ENCODE data around the gene TNRC6B.

Gene TNRC6B

DNA sequence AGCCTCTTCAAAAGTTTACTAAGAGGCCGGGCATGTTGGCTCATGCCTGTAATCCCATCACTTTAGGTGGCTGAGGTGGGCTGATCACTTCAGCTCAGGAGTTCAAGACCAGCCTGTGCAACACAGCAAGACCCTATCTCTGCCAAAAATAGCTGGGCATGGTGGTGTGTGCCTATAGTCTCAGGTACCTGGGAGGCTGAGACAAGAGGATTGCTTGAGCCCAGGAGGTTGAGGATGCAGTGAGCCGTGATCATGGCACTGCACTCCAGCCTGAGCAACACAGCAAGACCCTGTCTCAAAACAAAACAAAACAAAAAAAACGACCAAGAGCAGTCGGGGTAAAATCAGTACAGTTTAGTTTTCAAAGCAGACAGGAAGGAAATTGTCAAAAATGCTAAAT lies 163.9 kb downstream of the TNRC6B start:
- Histone ChIP-seq H3K27me3 (ENCODE audit: insufficient read depth, poor library complexity, severe bottlenecking) (no peaks in the 10 kb centered on the region), H3K27ac (replicated peaks) (no peak overlapping the region), H3K4me3 (replicated peaks; ENCODE audit: insufficient read depth, low read length) (no peak overlapping the region)
- no peak for DNase-seq (ENCODE audit: low read depth in 1 of 2, low spot score in 1 of 2)
- TF ChIP-seq, protein P1, sequence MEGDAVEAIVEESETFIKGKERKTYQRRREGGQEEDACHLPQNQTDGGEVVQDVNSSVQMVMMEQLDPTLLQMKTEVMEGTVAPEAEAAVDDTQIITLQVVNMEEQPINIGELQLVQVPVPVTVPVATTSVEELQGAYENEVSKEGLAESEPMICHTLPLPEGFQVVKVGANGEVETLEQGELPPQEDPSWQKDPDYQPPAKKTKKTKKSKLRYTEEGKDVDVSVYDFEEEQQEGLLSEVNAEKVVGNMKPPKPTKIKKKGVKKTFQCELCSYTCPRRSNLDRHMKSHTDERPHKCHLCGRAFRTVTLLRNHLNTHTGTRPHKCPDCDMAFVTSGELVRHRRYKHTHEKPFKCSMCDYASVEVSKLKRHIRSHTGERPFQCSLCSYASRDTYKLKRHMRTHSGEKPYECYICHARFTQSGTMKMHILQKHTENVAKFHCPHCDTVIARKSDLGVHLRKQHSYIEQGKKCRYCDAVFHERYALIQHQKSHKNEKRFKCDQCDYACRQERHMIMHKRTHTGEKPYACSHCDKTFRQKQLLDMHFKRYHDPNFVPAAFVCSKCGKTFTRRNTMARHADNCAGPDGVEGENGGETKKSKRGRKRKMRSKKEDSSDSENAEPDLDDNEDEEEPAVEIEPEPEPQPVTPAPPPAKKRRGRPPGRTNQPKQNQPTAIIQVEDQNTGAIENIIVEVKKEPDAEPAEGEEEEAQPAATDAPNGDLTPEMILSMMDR (IDR thresholded peaks at IDR 0.05; ENCODE audit: insufficient read depth, low read length), result no peak
- TF ChIP-seq POLR2AphosphoS5 (IDR thresholded peaks at IDR 0.05; ENCODE audit: low read depth) (no peak), GABPA (IDR thresholded peaks at IDR 0.05; ENCODE audit: low read depth) (no peak), SPI1 (IDR thresholded peaks at IDR 0.05; ENCODE audit: borderline replicate concordance, low read depth) (no peak)
- TF ChIP-seq, protein P2, sequence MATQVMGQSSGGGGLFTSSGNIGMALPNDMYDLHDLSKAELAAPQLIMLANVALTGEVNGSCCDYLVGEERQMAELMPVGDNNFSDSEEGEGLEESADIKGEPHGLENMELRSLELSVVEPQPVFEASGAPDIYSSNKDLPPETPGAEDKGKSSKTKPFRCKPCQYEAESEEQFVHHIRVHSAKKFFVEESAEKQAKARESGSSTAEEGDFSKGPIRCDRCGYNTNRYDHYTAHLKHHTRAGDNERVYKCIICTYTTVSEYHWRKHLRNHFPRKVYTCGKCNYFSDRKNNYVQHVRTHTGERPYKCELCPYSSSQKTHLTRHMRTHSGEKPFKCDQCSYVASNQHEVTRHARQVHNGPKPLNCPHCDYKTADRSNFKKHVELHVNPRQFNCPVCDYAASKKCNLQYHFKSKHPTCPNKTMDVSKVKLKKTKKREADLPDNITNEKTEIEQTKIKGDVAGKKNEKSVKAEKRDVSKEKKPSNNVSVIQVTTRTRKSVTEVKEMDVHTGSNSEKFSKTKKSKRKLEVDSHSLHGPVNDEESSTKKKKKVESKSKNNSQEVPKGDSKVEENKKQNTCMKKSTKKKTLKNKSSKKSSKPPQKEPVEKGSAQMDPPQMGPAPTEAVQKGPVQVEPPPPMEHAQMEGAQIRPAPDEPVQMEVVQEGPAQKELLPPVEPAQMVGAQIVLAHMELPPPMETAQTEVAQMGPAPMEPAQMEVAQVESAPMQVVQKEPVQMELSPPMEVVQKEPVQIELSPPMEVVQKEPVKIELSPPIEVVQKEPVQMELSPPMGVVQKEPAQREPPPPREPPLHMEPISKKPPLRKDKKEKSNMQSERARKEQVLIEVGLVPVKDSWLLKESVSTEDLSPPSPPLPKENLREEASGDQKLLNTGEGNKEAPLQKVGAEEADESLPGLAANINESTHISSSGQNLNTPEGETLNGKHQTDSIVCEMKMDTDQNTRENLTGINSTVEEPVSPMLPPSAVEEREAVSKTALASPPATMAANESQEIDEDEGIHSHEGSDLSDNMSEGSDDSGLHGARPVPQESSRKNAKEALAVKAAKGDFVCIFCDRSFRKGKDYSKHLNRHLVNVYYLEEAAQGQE (IDR thresholded peaks at IDR 0.05; ENCODE audit: insufficient replicate concordance, low read depth), result no peak

DNA sequence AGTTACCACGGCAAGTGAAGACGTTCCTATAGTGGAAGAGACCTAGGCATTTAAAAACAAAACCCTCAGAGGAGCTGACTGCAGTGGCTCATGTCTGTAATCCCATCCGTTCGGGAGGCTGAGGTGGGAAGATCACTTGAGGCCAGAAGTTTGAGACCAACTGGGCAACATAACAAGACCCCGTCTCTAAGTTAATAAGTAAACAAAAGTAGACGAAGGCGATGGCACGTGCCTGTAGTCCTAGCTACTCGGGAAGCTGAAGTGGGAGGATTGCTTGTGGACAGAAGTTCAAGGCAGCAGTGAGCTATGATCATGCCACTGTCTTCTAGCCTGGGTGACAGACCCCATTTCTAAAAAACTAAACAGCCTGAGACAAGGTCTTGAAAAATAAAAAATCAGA lies 164.8 kb downstream of the TNRC6B start:
- DNase-seq (ENCODE audit: low read depth in 1 of 2, low spot score in 1 of 2), result no peak
- TF ChIP-seq POLR2AphosphoS5 (IDR thresholded peaks at IDR 0.05; ENCODE audit: low read depth) (no peak), SPI1 (IDR thresholded peaks at IDR 0.05; ENCODE audit: borderline replicate concordance, low read depth) (no peak), GABPA (IDR thresholded peaks at IDR 0.05; ENCODE audit: low read depth) (no peak)
- TF ChIP-seq, protein P2 (IDR thresholded peaks at IDR 0.05; ENCODE audit: insufficient replicate concordance, low read depth), result no peak
- TF ChIP-seq, protein P1 (IDR thresholded peaks at IDR 0.05; ENCODE audit: insufficient read depth, low read length), result no peak
- Histone ChIP-seq H3K27ac (replicated peaks) (no peak overlapping the region), H3K27me3 (ENCODE audit: insufficient read depth, poor library complexity, severe bottlenecking) (no peaks in the 10 kb centered on the region), H3K4me3 (replicated peaks; ENCODE audit: insufficient read depth, low read length) (no peak overlapping the region)

DNA sequence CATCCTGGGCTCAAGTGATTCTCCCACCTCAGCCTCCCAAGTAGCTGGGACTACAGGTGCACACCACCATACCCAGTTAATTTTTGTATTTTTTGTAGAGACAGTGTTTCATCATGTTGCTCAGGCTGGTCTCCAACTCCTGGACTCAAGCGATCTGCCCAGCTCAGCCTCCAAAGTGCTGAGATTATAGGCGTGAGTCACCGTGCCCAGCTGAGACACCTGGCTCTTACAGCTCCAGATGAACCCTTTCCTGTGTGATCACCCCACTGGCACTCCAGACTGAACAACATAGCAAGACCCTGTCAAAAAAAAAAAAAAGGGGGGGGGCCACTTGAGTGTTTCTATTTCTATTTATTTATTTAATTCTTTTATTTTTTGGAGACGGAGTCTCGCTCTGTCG lies 167.5 kb downstream of the TNRC6B start:
- TF ChIP-seq, protein P2 (IDR thresholded peaks at IDR 0.05; ENCODE audit: insufficient replicate concordance, low read depth), result no peak
- TF ChIP-seq, protein P1 (IDR thresholded peaks at IDR 0.05; ENCODE audit: insufficient read depth, low read length), result no peak
- TF ChIP-seq SPI1 (IDR thresholded peaks at IDR 0.05; ENCODE audit: borderline replicate concordance, low read depth), result no peak
- no peak for TF ChIP-seq POLR2AphosphoS5 (IDR thresholded peaks at IDR 0.05; ENCODE audit: low read depth)
- no peak for TF ChIP-seq GABPA (IDR thresholded peaks at IDR 0.05; ENCODE audit: low read depth)
- H3K27me3 ChIP-seq (ENCODE audit: insufficient read depth, poor library complexity, severe bottlenecking), result no peaks in the 10 kb centered on the region
- no peak for DNase-seq (ENCODE audit: low read depth in 1 of 2, low spot score in 1 of 2)
- peak overlapping the region; percentile 85 for H3K27ac ChIP-seq (replicated peaks)
- peak overlapping the region; percentile 82 for H3K4me3 ChIP-seq (replicated peaks; ENCODE audit: insufficient read depth, low read length)

Data from HL-60 (cell line).